MM.1S (cell line): ENCODE results near the gene RCCD1.

Experiments used
- EZH2 ChIP-seq: fragments of 300-600 bp; sonication (generic); optimal IDR thresholded peaks from 2 replicates; pipeline ENCODE3; 2017; ENCODE audit warnings: low read depth, mild to moderate bottlenecking, antibody characterized with exemption, low read length, mixed read lengths
- EZH2phosphoT487 ChIP-seq: fragments of 300-600 bp; sonication (generic); IDR thresholded peaks from 2 replicates; pipeline ENCODE4 v1.6.1; 2018; ENCODE audit warnings: antibody characterized with exemption, low read length
- TF ChIP-seq, protein P1 (sequence below): fragments of 300-600 bp; sonication (generic); IDR thresholded peaks from 2 replicates; pipeline ENCODE4 v1.5.1; 2016; ENCODE audit warnings: antibody characterized with exemption, low read length, mixed read lengths

DNA sequence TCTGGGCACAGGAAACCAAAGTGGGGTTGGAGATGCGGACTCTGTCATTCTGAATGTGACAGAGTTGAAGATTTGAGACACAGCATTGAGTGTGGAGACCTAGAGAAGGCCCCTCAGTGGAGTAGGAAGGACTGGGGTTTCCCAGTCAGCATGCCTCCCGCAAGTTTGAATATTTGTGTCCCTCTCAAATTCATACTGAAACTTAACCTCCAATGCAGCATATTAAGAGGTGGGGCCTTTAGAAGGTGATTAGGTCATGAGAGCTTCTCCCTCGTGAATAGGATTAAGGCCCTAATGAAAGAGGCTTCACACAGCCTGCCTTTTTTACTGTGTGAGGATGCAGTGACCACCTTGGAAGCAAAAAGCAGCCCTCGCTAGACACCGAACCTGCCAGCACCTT, 30.3 kb upstream of the RCCD1 start:
- TF ChIP-seq, protein P1, sequence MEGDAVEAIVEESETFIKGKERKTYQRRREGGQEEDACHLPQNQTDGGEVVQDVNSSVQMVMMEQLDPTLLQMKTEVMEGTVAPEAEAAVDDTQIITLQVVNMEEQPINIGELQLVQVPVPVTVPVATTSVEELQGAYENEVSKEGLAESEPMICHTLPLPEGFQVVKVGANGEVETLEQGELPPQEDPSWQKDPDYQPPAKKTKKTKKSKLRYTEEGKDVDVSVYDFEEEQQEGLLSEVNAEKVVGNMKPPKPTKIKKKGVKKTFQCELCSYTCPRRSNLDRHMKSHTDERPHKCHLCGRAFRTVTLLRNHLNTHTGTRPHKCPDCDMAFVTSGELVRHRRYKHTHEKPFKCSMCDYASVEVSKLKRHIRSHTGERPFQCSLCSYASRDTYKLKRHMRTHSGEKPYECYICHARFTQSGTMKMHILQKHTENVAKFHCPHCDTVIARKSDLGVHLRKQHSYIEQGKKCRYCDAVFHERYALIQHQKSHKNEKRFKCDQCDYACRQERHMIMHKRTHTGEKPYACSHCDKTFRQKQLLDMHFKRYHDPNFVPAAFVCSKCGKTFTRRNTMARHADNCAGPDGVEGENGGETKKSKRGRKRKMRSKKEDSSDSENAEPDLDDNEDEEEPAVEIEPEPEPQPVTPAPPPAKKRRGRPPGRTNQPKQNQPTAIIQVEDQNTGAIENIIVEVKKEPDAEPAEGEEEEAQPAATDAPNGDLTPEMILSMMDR: no peak
- TF ChIP-seq EZH2 (no peak), EZH2phosphoT487 (no peak)
